Large intestine (tissue), 3 donors: ENCODE results near the gene BCAR3. TPM values are rescaled to one million over a fixed set of nuclear protein-coding genes. Genes with fewer than 3 reads are reported as not detected.

Source experiments
- DNase-seq, 2 donors: peaks; one replicate each; pipeline versions ENCODE4 v3.0.0 to v3.0.0-alpha.2; 2013
- H3K27ac ChIP-seq: one replicate; pipeline ENCODE4 v1.5.1; 2013; ENCODE audit warnings: low read length
- H3K27me3 ChIP-seq: 2 replicates; pipeline ENCODE4 v1.6.1; 2013; ENCODE audit warnings: low read length; ENCODE audit not compliant: control insufficient read depth, insufficient read depth
- H3K36me3 ChIP-seq: 2 replicates; pipeline ENCODE4 v1.6.1; 2013; ENCODE audit warnings: low read length; ENCODE audit not compliant: control insufficient read depth, insufficient read depth
- H3K4me1 ChIP-seq: one replicate; pipeline ENCODE4 v1.6.1; 2013; ENCODE audit warnings: low read length; ENCODE audit not compliant: control insufficient read depth, insufficient read depth
- H3K4me3 ChIP-seq: one replicate; pipeline ENCODE4 v1.5.1; 2013; ENCODE audit warnings: low read length
- H3K9me3 ChIP-seq: one replicate; pipeline ENCODE4 v1.6.1; 2013; ENCODE audit warnings: mild to moderate bottlenecking, low read depth, low read length, moderate library complexity; ENCODE audit not compliant: control insufficient read depth
- WGBS: methylation state at CpG from one replicate; pipeline ENCODE4 v1.1.5; 2013; ENCODE audit warnings: low lambda C conversion rate; ENCODE audit not compliant: insufficient coverage; 5-methylcytosine and 5-hydroxymethylcytosine counted together
- polyA plus RNA-seq: library from polyadenylated mRNA; unstranded; fragments of 120-200 nt; gene quantifications from one replicate; pipeline ENCODE4 v1.2.1, GENCODE V29; 2013

BCAR3 gene
- polyA plus RNA-seq, 1 donor, result 11.7 TPM

GRCh38 chr1:93707956-93708355 lies 26.3 kb upstream of the BCAR3 start:
- H3K4me3 ChIP-seq, result no peak overlapping the region
- no peaks in the 10 kb centered on the region for H3K27me3 ChIP-seq
- H3K4me1 ChIP-seq, result peaks cover 22% of the 10 kb centered on the region
- H3K9me3 ChIP-seq, result no peaks in the 10 kb centered on the region
- no peak overlapping the region for H3K27ac ChIP-seq
- no CpG with 5 or more reads among the region's 5 CpGs for WGBS
- H3K36me3 ChIP-seq, result no peaks in the 10 kb centered on the region
- DNase-seq, result no peak

GRCh38 chr1:93705892-93706500 lies 24.4 kb upstream of the BCAR3 start:
- Histone ChIP-seq H3K4me3 (no peak overlapping the region), H3K27me3 (no peaks in the 10 kb centered on the region), H3K27ac (no peak overlapping the region), H3K4me1 (peaks cover 22% of the 10 kb centered on the region), H3K36me3 (no peaks in the 10 kb centered on the region), H3K9me3 (no peaks in the 10 kb centered on the region)
- no CpG with 5 or more reads among the region's 3 CpGs for WGBS
- DNase-seq, result no peak

GRCh38 chr1:93704052-93704451 lies 22.4 kb upstream of the BCAR3 start:
- H3K9me3 ChIP-seq, result no peaks in the 10 kb centered on the region
- no peak for DNase-seq
- H3K36me3 ChIP-seq, result no peaks in the 10 kb centered on the region
- H3K4me1 ChIP-seq, result peaks cover 7% of the 10 kb centered on the region
- H3K27ac ChIP-seq, result no peak overlapping the region
- H3K27me3 ChIP-seq, result no peaks in the 10 kb centered on the region
- no CpG with 5 or more reads among the region's 2 CpGs for WGBS
- H3K4me3 ChIP-seq, result no peak overlapping the region

- peak in 1 of 2 donors; percentile 11 for DNase-seq
- no CpG with 5 or more reads among the region's 3 CpGs for WGBS
These were observed 22.0 kb upstream of the BCAR3 start for GRCh38 chr1:93703643-93704042.

GRCh38 chr1:93702828-93703183 lies 21.2 kb upstream of the BCAR3 start:
- Histone ChIP-seq H3K27me3 (no peaks in the 10 kb centered on the region), H3K4me1 (no peaks in the 10 kb centered on the region), H3K9me3 (no peaks in the 10 kb centered on the region), H3K36me3 (no peaks in the 10 kb centered on the region), H3K27ac (no peak overlapping the region), H3K4me3 (no peak overlapping the region)
- DNase-seq, result no peak
- no CpG with 5 or more reads among the region's 3 CpGs for WGBS

More at GRCh38 chr1:93703643-93704042, 22.0 kb upstream of the BCAR3 start:
- Histone ChIP-seq H3K36me3 (no peaks in the 10 kb centered on the region), H3K4me1 (peaks cover 3% of the 10 kb centered on the region), H3K27me3 (no peaks in the 10 kb centered on the region), H3K27ac (no peak overlapping the region), H3K4me3 (no peak overlapping the region), H3K9me3 (no peaks in the 10 kb centered on the region)

- no CpG with 5 or more reads among the region's 9 CpGs for WGBS
- Histone ChIP-seq H3K27ac (no peak overlapping the region), H3K4me3 (no peak overlapping the region), H3K36me3 (no peaks in the 10 kb centered on the region), H3K4me1 (no peaks in the 10 kb centered on the region), H3K9me3 (no peaks in the 10 kb centered on the region), H3K27me3 (no peaks in the 10 kb centered on the region)
- no peak for DNase-seq
These were observed 20.6 kb upstream of the BCAR3 start for GRCh38 chr1:93702111-93702827.

GRCh38 chr1:93701629-93702028 lies 20.0 kb upstream of the BCAR3 start:
- Histone ChIP-seq H3K9me3 (no peaks in the 10 kb centered on the region), H3K36me3 (no peaks in the 10 kb centered on the region), H3K4me1 (no peaks in the 10 kb centered on the region), H3K4me3 (no peak overlapping the region), H3K27ac (no peak overlapping the region), H3K27me3 (no peaks in the 10 kb centered on the region)
- DNase-seq, result no peak

- H3K4me1 ChIP-seq, result no peaks in the 10 kb centered on the region
- DNase-seq, result no peak
- H3K36me3 ChIP-seq, result no peaks in the 10 kb centered on the region
- H3K27ac ChIP-seq, result no peak overlapping the region
- H3K4me3 ChIP-seq, result no peak overlapping the region
- no peaks in the 10 kb centered on the region for H3K27me3 ChIP-seq
- H3K9me3 ChIP-seq, result no peaks in the 10 kb centered on the region
- WGBS, result no CpG with 5 or more reads among the region's 22 CpGs
These were observed 19.2 kb upstream of the BCAR3 start for GRCh38 chr1:93700532-93701469.

GRCh38 chr1:93699503-93700168 lies 18.0 kb upstream of the BCAR3 start:
- no CpG with 5 or more reads among the region's 5 CpGs for WGBS
- H3K36me3 ChIP-seq, result no peaks in the 10 kb centered on the region
- no peak overlapping the region for H3K27ac ChIP-seq
- H3K9me3 ChIP-seq, result no peaks in the 10 kb centered on the region
- H3K4me1 ChIP-seq, result no peaks in the 10 kb centered on the region
- no peaks in the 10 kb centered on the region for H3K27me3 ChIP-seq
- H3K4me3 ChIP-seq, result no peak overlapping the region
- DNase-seq, result no peak

GRCh38 chr1:93699049-93699384 lies 17.4 kb upstream of the BCAR3 start:
- DNase-seq, result no peak
- Histone ChIP-seq H3K27ac (no peak overlapping the region), H3K36me3 (no peaks in the 10 kb centered on the region), H3K4me1 (no peaks in the 10 kb centered on the region), H3K4me3 (no peak overlapping the region), H3K9me3 (no peaks in the 10 kb centered on the region), H3K27me3 (no peaks in the 10 kb centered on the region)
- WGBS, result 80% methylated on average over 1 of the region's 5 CpGs
